HepG2 (cell line): Measurements from ENCODE around the gene ACOT9. TPM values are rescaled to one million over a fixed set of nuclear protein-coding genes. Genes with fewer than 3 reads are reported as not detected.

ENCODE experiments used
- ATAC-seq: fragments of 200-7000 bp; cut with Tn5 transposase; 3 replicates; pipeline ENCODE4 v1.9.1; 2020; ENCODE audit warnings: mild to moderate bottlenecking, moderate library complexity
- BruUV-seq: library from RNA; stranded (reverse); fragments of 400-500 nt; replicated peaks from 2 replicates; lab custom pipeline; 2021; lab: Mats Ljungman, UMichigan
- CTCF ChIA-PET: fragments of 300-600 bp; formaldehyde crosslinking; extraction: SDS; loops from one replicate; lab custom pipeline; 2021; ENCODE audit warnings: low total read pairs, inconsistent platforms, low intra/inter-chr PET ratio; lab: Yijun Ruan, JAX
- POLR2A ChIA-PET: fragments of 350-600 bp; sonication (Branson Sonifier 250); formaldehyde crosslinking; loops from one replicate; lab custom pipeline; 2020; ENCODE audit warnings: antibody characterized with exemption, inconsistent platforms; lab: Yijun Ruan, JAX
- DNase-seq: peaks from one replicate; pipeline ENCODE4 v3.0.0-alpha.2; 2015; ENCODE audit warnings: low spot score
- FAIRE-seq: peaks from 3 replicates; lab custom pipeline; 2011; peaks lifted over from hg19 to GRCh38; lab: Jason Lieb, UNC
- H2AFZ ChIP-seq: one replicate; pipeline ENCODE4 v1.6.1; 2011; ENCODE audit warnings: low read length, inconsistent platforms
- H3K27ac ChIP-seq: fragments of 300-600 bp; 3 replicates; pipeline ENCODE4 v1.8.0; 2011; ENCODE audit warnings: mixed run types, mild to moderate bottlenecking, mixed read lengths, low read length, inconsistent platforms; ENCODE audit not compliant: insufficient read depth; ENCODE audit errors: extremely low read length
- H3K27me3 ChIP-seq, 2 experiments: fragments of 200-600 bp in 1 of 2; 2 replicates in 1 of 2; 3 replicates in 1 of 2; pipeline versions ENCODE4 v1.6.0 to v1.8.0; 2011; ENCODE audit warnings: low read length in 2 of 2, mild to moderate bottlenecking in 2 of 2, moderate library complexity in 2 of 2, inconsistent platforms in 1 of 2; ENCODE audit not compliant: insufficient read depth in 2 of 2, control insufficient read depth in 1 of 2
- H3K36me3 ChIP-seq, 2 experiments: fragments of 200-600 bp in 1 of 2; replicated peaks in 1 of 2; 2 replicates in 1 of 2; 3 replicates in 1 of 2; pipeline versions ENCODE4 v1.5.1 to v1.8.0; 2011; ENCODE audit warnings: low read length in 2 of 2, inconsistent platforms in 1 of 2; ENCODE audit not compliant: insufficient read depth in 2 of 2, control insufficient read depth in 1 of 2
- H3K4me1 ChIP-seq: 2 replicates; pipeline ENCODE4 v1.5.1; 2012; ENCODE audit warnings: low read length, inconsistent platforms; ENCODE audit not compliant: insufficient read depth
- H3K4me2 ChIP-seq: 2 replicates; pipeline ENCODE4 v1.6.0; 2011; ENCODE audit warnings: low read depth, low read length, inconsistent platforms
- H3K4me3 ChIP-seq, 3 experiments: fragments of 200-600 bp in 1 of 3; sonication (generic), shearing (Covaris generic) in 1 of 3; replicated peaks in 1 of 3; 2 replicates each; pipeline ENCODE4 v1.5.1; 2011 to 2016; ENCODE audit warnings: low read length in 3 of 3, inconsistent platforms in 2 of 3, low read depth in 2 of 3, mild to moderate bottlenecking in 2 of 3, control low read depth in 1 of 3, mixed read lengths in 1 of 3; ENCODE audit not compliant: insufficient read depth in 1 of 3
- H3K79me2 ChIP-seq: one replicate; pipeline ENCODE4 v1.6.1; 2011; ENCODE audit warnings: low read length, inconsistent platforms; ENCODE audit not compliant: insufficient read depth
- H3K9ac ChIP-seq: 2 replicates; pipeline ENCODE4 v1.6.0; 2011; ENCODE audit warnings: mild to moderate bottlenecking, low read depth, low read length, inconsistent platforms; ENCODE audit not compliant: insufficient read depth
- H3K9me3 ChIP-seq: 2 replicates; pipeline ENCODE4 v1.5.1; 2012; ENCODE audit warnings: mild to moderate bottlenecking, low read length
- H4K20me1 ChIP-seq: 2 replicates; pipeline ENCODE4 v1.6.0; 2011; ENCODE audit warnings: inconsistent platforms, mild to moderate bottlenecking, low read length, moderate library complexity; ENCODE audit not compliant: insufficient read depth
- ELF1 ChIP-seq: sonication (generic); formaldehyde crosslinking; IDR thresholded peaks from 2 replicates; pipeline ENCODE4 v1.4.0; 2020; ENCODE audit warnings: missing genetic modification reagents
- ELF4 ChIP-seq: sonication (generic); formaldehyde crosslinking; IDR thresholded peaks from 2 replicates; pipeline ENCODE4 v1.5.0; 2020; ENCODE audit warnings: missing genetic modification reagents, mild to moderate bottlenecking, moderate library complexity, borderline replicate concordance
- FLYWCH1 ChIP-seq: sonication (generic); formaldehyde crosslinking; IDR thresholded peaks from 2 replicates; pipeline ENCODE4 v1.8.1; 2023; ENCODE audit warnings: mild to moderate bottlenecking, missing genetic modification reagents
- FOXA1 ChIP-seq, 2 experiments: fragments of 450-650 bp in 1 of 2; sonication (generic) in 1 of 2; formaldehyde crosslinking in 1 of 2; IDR thresholded peaks; 2 replicates each; pipeline versions ENCODE4 v1.4.0 to v1.6.1; 2016 to 2020; ENCODE audit warnings: missing genetic modification reagents in 1 of 2
- NFE2 ChIP-seq: sonication (generic); formaldehyde crosslinking; IDR thresholded peaks from 2 replicates; pipeline ENCODE4 v1.4.0; 2020; ENCODE audit warnings: missing genetic modification reagents
- NFKB2 ChIP-seq: sonication (generic); formaldehyde crosslinking; IDR thresholded peaks from 2 replicates; pipeline ENCODE4 v1.4.0; 2020; ENCODE audit warnings: missing genetic modification reagents, borderline replicate concordance
- ZNF530 ChIP-seq: sonication (generic); formaldehyde crosslinking; IDR thresholded peaks from 2 replicates; pipeline ENCODE4 v1.5.0; 2020; ENCODE audit warnings: low read depth, mild to moderate bottlenecking, missing genetic modification reagents
- ZNF891 ChIP-seq: sonication (generic); formaldehyde crosslinking; IDR thresholded peaks from 2 replicates; pipeline ENCODE4 v1.5.0; 2020; ENCODE audit warnings: mild to moderate bottlenecking, missing genetic modification reagents
- WGBS: methylation state at CpG from one replicate; pipeline ENCODE4 v1.1.6; 2017; ENCODE audit warnings: low lambda C conversion rate; 5-methylcytosine and 5-hydroxymethylcytosine counted together
- in situ Hi-C: cut with HindIII; loops from 2 replicates; pipeline ENCODE4 v1.10.0; 2017; ENCODE audit warnings: low pct_unique_long_range_greater_than_20kb; ENCODE audit not compliant: extremely low pct_ligation_motif_present
- intact Hi-C: fragments of 100-400 bp; cut with micrococcal nuclease; formaldehyde crosslinking; loops from one replicate; pipeline ENCODE4 v1.10.0; 2022; ENCODE audit not compliant: unreplicated experiment
- polyA plus RNA-seq, 8 experiments: library from polyadenylated mRNA; depleted of rRNA in 3 of 8; stranded (reverse) in 7 of 8; unstranded in 1 of 8; fragments of >200 nt; fragmentation: Illumina TruSeq in 4 of 8; extraction: Trizol in 4 of 8; gene quantifications; 2 replicates each; pipeline versions ENCODE4 v1.2.1 to v1.2.3, GENCODE V29; 2011 to 2016; ENCODE audit warnings: low read depth in 4 of 8, missing spikeins in 1 of 8, mixed read lengths in 1 of 8; ENCODE audit not compliant: insufficient read depth in 1 of 8
- total RNA-seq, 5 experiments: library from RNA; depleted of rRNA; stranded (reverse); fragments of >200 nt; fragmentation: Illumina TruSeq; extraction: Trizol; gene quantifications; 2 replicates each; pipeline ENCODE4 v1.2.3, GENCODE V29; 2016; ENCODE audit warnings: low read depth in 1 of 5
- TF ChIP-seq, protein P1 (sequence below): IDR thresholded peaks from 2 replicates; pipeline ENCODE4 v1.6.1; 2018; ENCODE audit warnings: missing genetic modification reagents

ACOT9 gene
- total and polyA plus RNA-seq, 2 of the 13 experiments (the other 11 are each of a cell fraction or from before 2014, with no cell fraction given), result 33.3 to 36.9 TPM

DNA sequence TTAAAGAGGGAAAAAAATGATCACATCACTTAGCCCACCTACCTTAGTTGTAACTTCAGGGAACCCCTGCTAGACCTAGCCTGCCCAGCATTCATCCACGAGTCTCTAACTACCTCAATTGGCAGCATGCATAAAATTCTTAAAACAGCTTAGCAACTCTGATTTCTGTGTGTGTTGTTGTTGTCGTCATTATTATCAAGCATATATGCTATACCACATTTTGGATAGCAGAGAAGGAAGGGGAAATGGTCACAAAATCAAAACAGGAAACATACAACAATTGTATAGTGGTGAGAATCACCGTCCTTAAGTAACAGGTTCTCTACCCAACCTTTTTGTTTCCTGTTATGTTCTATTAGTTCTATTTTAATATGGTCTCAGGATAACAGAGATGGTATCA lies 2.7 kb upstream of the ACOT9 start:
- ChIA-PET CTCF (no interaction called here), POLR2A (no interaction called here)
- Histone ChIP-seq H3K9me3 (no peaks in the 10 kb centered on the region), H3K27ac (no peak overlapping the region), H4K20me1 (no peaks in the 10 kb centered on the region), H3K4me1 (peaks cover 10% of the 10 kb centered on the region; the same call in 1 of the 2 replicates), H3K4me3 (no peak overlapping the region), H3K4me2 (no peak overlapping the region), H3K79me2 (peaks cover 16% of the 10 kb centered on the region), H3K9ac (no peak overlapping the region), H3K27me3 (no peaks in the 10 kb centered on the region), H3K36me3 (no peaks in the 10 kb centered on the region), H2AFZ (no peak overlapping the region)
- FAIRE-seq (no peak), ATAC-seq (no peak), DNase-seq (no peak)
- WGBS, result 80% methylated on average over 3 of the region's 3 CpGs
- no TSS peak for BruUV-seq
- in situ Hi-C loops, result no loop called here
- intact Hi-C loops, result no loop called here
- TF ChIP-seq NFE2 (CRISPR knock-in tag) (no peak), FOXA1 (IDR thresholded peaks at IDR 0.05) (no peak), FOXA1 (CRISPR knock-in tag; IDR thresholded peaks at IDR 0.05) (no peak), FLYWCH1 (CRISPR knock-in tag) (no peak), ELF4 (CRISPR knock-in tag) (no peak), ELF1 (no peak), NFKB2 (no peak), ZNF530 (CRISPR knock-in tag) (no peak), ZNF891 (CRISPR knock-in tag) (no peak)
- TF ChIP-seq, protein P1, sequence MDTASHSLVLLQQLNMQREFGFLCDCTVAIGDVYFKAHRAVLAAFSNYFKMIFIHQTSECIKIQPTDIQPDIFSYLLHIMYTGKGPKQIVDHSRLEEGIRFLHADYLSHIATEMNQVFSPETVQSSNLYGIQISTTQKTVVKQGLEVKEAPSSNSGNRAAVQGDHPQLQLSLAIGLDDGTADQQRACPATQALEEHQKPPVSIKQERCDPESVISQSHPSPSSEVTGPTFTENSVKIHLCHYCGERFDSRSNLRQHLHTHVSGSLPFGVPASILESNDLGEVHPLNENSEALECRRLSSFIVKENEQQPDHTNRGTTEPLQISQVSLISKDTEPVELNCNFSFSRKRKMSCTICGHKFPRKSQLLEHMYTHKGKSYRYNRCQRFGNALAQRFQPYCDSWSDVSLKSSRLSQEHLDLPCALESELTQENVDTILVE (CRISPR knock-in tag), result no peak
